HG03175 (cell line): ENCODE measurements around the gene TIGD6.

Source experiments
- ATAC-seq: cut with Tn5 transposase; IDR thresholded peaks from one replicate; pipeline ENCODE4 v1.9.1; 2021; ENCODE audit warnings: mild to moderate bottlenecking, moderate library complexity; ENCODE audit not compliant: unreplicated experiment

TIGD6 gene

DNA sequence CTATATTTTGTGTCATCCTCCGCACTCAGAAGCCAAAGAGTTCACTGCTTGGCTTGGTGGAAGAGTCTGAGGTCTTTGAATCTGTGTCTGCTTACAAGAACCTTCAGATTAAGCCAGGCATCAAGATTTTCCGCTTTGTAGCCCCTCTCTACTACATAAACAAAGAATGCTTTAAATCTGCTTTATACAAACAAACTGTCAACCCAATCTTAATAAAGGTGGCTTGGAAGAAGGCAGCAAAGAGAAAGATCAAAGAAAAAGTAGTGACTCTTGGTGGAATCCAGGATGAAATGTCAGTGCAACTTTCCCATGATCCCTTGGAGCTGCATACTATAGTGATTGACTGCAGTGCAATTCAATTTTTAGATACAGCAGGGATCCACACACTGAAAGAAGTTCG is 19.2 kb downstream of the TIGD6 start:
- ATAC-seq: no peak

GRCh38 chr5:149979896-149980295 is 20.6 kb downstream of the TIGD6 start:
- ATAC-seq: no peak

DNA sequence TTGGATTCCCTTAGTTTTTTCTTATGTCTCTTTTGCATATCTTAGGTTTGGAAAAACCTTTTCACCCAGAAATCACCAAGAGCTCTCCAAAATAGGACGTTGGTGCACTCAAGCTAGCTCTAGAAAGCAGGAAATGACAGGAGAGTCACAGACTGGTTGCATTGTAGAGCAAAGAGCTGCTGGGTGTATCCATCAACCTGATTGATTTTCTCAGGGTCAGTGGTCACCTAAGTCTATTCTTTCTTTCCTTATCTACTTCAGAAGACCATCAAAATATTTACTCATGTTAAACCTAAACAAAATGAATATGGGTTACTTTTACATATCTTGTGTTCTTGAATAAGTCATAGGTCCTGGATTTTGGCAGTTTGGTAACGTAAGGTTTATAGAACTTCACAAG is 25.0 kb downstream of the TIGD6 start:
- no peak for ATAC-seq

DNA sequence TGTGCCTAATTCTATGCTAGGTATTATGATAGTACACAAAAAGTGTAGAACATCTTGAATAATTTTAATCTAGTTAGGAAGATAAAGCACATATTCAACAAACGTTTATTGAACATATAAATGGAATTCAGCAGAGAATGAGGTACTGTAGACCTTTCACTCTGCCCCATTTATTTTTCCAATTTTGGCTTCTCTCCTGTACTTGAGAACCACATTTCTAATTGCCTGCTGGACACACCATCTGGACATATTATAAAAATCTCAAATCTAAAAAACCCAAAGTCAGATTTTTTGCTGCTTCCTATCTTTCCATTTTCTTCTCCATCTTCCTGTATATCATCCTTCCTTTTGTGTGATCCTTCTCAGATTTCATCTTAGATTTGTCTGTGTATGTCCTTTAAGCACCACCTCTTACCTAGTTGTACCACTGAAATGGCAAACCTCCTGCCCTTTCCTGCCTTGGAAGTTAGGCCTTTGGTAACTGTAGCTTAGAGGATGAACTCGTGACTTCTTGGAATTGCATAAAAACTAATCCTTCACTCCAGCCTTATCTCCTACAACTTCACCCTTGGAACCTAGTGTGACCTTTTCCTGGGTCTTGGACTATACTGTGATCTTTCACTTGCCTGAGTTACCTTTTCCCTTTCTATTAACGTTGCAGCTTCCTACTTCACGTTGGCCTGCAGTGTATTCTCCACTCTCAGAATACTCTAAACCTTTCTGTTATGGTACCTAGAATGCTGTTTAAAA is 31.1 kb downstream of the TIGD6 start:
- ATAC-seq: no peak

GRCh38 chr5:149966946-149967345 is 33.5 kb downstream of the TIGD6 start:
- ATAC-seq: no peak

DNA sequence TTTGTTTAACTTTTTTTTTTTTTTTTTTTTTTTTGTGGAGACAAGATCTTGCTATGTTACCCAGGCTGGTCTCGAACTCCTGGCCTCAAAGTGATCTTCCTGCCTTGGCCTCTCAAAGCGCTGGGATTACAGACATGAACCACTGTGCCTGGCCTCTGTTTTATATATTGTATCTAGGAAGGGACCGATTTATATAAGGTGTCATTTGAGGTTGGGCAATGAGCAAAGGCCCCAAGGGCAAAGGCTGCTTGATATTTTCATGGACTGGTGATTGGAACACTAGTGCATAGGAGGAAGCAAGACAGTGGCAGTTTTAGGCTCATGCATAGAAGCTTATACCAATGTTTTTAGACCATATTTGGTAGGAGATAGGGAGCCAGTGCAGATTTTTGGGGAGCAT is 36.7 kb downstream of the TIGD6 start:
- no peak for ATAC-seq

DNA sequence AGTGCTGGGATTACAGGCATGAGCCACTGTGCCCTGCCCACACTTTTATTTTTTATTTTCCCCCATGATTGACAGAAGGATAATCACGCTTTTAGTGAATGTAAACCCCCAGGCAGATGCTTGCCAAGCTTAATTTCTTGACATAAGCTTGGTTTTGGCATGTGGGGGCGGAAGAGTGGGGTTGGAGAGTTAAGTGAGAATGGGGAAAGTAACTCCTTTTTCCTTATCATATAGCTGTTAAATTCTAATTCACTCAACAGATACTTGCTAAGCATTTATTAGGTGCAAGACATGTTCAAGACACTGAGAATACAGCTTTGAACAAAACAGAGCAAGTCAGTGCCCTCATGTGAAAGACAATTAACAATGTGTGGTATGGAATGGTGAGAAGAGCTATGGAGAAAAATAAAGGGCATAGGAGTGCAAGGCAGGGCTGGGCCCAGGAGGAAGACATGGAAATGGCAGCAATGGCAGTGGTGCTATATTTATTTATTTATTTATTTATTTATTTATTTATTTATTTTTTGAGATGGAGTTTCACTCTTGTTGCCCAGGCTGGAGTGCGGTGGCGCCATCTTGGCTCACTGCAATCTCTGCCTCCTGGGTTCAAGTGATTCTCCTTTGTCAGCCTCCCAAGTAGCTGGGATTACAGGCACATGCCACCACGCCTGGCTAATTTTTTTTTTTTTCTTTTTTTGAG is 37.7 kb downstream of the TIGD6 start:
- no peak for ATAC-seq

DNA sequence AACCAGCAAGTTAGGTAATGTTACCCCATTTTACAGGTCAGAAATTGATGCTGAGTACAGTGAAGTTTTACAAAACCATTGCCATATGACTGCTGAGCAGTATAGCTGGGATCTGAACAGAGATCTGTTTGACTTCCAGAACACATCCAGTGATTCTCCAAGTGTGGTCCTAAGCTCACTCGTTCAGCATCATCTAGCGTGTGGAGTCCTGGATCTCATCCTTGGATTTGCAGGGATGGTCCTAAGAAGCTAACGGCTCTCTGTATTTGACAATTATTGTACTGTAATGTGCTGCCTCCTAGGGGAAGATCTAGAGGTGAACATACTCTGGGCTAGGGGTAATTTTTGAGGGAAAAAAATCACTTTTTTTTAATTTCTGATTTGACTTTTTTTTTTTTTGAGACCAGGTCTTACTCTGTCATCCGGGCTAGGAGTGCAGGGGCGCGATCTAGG is 38.5 kb downstream of the TIGD6 start:
- no peak for ATAC-seq

DNA sequence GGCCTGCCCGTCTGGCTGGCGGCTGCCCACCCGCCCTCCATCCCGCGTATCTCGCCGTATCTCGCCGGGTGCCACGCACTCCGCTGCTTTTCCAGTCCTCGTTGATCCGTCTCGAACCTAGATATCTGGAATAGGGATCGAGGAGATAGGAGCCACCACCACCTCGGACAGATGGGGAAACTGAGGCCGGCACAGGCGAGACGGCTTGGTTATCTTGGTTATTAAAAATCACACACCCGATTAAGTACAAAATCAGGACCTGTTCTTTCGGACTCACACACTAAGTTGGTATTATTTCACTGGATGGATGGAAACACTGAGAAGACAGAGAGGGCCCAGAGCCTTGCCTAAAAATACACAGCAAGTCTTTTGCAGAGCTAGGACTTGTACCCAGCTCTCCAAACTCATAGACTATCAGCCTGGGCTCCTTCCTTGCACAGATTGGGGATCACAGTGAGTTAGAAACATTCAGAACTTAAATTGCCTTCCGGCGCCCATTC is 39.2 kb downstream of the TIGD6 start:
- ATAC-seq: no peak

DNA sequence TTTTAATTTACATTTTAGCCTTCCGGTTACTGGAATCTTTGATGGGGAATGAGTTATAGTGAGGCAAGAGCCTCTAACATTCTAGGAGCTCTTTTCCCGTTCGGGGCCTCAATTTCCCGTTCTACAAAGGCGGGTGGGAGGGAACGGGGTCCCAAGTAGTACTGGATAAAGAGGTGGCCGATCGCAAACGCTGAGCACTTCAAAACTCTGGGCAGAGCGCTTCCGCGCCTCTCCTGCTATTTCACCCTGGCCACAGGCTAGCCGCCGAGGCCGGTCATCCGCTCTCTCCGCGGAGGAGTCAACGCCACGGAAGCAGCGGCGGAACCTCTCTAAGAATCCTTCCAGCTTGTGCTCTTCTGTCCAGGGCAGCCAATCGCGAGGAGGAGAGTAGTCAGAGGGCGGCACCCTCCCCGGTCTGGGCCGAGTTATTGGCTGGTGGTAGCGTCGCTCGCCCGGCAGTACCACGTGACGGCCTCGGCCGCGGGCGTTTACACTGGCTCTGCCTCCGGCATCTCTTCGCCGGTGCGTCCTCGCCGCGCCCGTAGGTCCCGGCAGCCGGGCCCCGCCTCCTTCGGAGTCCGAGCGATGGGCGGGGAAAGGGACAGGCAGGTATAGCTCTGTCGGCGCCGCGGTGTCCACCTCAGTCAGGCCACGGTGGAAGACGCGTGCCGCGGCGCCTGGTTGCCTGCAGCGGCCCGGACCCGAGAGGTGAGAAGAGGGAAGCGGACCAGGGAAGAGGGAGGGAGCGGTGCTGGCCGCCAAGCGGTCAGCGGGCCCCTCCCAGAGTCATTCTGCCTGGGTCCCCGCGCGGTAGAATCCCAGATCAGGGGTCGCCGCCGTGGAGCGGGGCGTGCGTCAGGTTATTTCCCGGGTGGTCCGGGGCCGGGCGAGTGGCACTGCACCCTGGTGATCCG is 39.9 kb downstream of the TIGD6 start, which contains the start of gene SLC26A2:
TSS of gene SLC26A2 (plus strand) at position 487 of the 914 bp plus-strand sequence. CDS start 16,895 bp downstream, outside the sequence.
- ATAC-seq: peak; percentile 98

- no peak for ATAC-seq
Observed at GRCh38 chr5:149959406-149960236, 40.8 kb downstream of the TIGD6 start.

DNA sequence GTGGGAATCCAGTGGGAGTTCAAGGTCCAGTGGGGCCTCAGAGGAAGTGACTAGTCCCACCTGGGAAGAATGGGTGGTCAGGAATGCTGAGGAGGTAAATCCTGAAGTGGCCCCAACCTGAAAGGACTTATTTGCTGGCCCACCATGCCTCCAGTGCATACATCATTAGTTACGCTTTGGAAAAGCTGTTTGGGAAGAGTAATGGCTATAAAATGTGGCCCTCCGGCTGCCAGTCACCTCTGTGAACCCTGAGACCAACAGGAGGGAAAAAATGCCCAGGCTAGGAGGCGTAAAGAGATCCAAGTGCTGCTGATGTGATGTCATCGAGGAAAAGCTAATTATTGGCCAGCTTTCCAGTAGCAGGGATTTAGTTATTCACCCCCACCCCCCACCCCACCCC is 42.6 kb downstream of the TIGD6 start:
- no peak for ATAC-seq

DNA sequence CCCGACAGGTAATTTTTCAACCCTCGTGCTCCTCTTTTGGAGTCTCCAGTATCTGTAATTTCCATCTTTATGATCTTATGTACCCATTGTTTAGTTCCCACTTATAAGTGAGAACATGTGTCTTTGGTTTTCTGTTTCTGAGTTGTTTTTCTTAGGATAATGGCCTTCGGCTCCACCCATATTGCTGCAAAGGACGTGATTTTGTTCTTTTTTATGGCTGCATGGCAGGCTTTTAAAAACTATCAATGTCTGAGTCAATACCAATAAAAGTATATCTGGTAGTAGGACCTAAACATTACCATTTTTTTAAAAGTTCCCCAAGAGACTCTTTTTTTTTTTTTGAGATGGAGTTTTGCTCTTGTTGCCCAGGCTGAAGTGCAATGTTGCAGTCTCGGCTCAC is 43.8 kb downstream of the TIGD6 start:
- no peak for ATAC-seq

- ATAC-seq: no peak
Observed at GRCh38 chr5:149954798-149955197, 45.7 kb downstream of the TIGD6 start.

- ATAC-seq: no peak
Observed at GRCh38 chr5:149953436-149954121, 46.9 kb downstream of the TIGD6 start.

DNA sequence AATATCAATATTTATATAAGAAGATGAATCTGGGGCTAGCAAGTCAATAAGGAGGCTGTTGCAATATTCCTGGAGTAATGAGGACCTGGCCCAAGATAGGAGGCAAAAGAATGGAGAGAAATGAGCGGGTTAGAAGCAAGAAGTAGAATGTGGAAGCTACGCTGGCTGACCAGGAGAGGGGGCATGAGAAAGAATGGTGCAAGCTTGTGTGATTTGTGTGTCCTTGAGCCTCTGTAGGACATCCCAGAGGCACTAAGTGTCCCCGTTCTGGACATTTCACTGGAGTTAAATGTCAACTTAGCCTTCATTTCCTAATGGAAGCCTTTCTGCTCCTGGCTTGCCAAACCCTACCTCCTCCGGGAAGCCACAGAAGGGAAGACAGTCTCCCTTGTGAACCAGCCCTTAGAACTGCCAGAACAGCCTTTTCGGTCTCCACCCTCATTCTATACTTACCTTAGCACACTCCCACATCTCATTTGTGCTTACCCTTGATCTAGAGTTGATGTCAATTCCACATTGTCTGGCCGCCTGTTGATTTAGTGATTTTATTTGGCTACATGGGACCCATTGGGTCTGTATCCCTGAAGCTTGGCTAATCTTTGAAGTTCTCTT is 49.2 kb downstream of the TIGD6 start:
- ATAC-seq: no peak

DNA sequence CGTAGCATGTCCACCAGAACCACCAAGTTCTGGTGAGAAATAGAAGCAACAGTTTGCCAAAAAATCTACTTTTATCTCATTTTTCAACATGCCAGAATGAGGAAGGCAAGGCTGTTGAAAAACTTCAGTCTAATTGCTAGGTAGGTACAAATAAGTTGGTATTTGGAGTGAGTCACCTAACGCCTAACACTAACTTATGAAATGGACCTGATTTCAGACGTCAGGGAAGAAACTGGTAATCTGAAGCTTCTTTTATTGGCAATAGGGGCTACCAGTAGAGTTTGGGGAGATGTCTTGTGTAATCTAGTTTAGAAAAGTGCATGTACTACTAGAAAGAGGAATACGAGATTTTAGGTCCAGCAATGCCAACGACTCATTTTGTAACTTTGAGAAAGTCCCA is 51.5 kb downstream of the TIGD6 start:
- ATAC-seq: no peak

GRCh38 chr5:149946118-149946517 is 54.3 kb downstream of the TIGD6 start:
- no peak for ATAC-seq

GRCh38 chr5:149944666-149945065 is 55.8 kb downstream of the TIGD6 start, which contains the start of gene PDE6A:
PDE6A (minus strand) TSS chr5:149944793; CDS start chr5:149944673, 120 bp downstream.
- no peak for ATAC-seq
